Endothelial cell of umbilical vein (primary cell): ENCODE results near the gene SNED1.

Source experiments
- CTCF ChIP-seq, 2 donors: IDR thresholded peaks; 1 replicate in 1 of 2; 2 replicates in 1 of 2; pipeline ENCODE4 v1.5.1; 2011; ENCODE audit warnings: low read length in 2 of 2, mild to moderate bottlenecking in 2 of 2, moderate library complexity in 2 of 2, control low read depth in 1 of 2, inconsistent platforms in 1 of 2, low read depth in 1 of 2; ENCODE audit not compliant: insufficient read depth in 1 of 2; ENCODE audit errors: extremely low read depth in 1 of 2
- EZH2 ChIP-seq: IDR thresholded peaks from 2 replicates; pipeline ENCODE4 v1.6.1; 2012; ENCODE audit warnings: borderline replicate concordance, low read depth, mild to moderate bottlenecking, moderate library complexity, low read length, inconsistent platforms; ENCODE audit not compliant: severe bottlenecking
- JUN ChIP-seq: IDR thresholded peaks from 2 replicates; pipeline ENCODE4 v1.6.1; 2011; ENCODE audit warnings: borderline replicate concordance, low read depth; ENCODE audit not compliant: insufficient read length, insufficient read depth
- MYC ChIP-seq: IDR thresholded peaks from one replicate; pipeline ENCODE4 v1.6.1; 2011; ENCODE audit warnings: mild to moderate bottlenecking, low read depth, low read length
- POLR2A ChIP-seq: IDR thresholded peaks from 2 replicates; pipeline ENCODE4 v1.6.1; 2012; ENCODE audit warnings: low read depth, mild to moderate bottlenecking, control low read depth, low read length
- POLR2AphosphoS5 ChIP-seq: IDR thresholded peaks from 2 replicates; pipeline ENCODE4 v1.6.1; 2012; ENCODE audit warnings: low read depth, mild to moderate bottlenecking, control low read depth, low read length, moderate library complexity; ENCODE audit not compliant: insufficient read depth

GRCh38 chr2:241000831-241001321 lies 2.5 kb downstream of the SNED1 start:
- TF ChIP-seq POLR2A (no peak), CTCF (IDR thresholded peaks at IDR 0.05; ENCODE audit: extremely low read depth in 1 of 2, insufficient read depth in 1 of 2, low read depth in 1 of 2, low read length in 2 of 2) (no peak), MYC (no peak), EZH2 (no peak), POLR2AphosphoS5 (no peak), JUN (no peak)
